ENCODE data around the gene ALS2.

ALS2 gene

DNA sequence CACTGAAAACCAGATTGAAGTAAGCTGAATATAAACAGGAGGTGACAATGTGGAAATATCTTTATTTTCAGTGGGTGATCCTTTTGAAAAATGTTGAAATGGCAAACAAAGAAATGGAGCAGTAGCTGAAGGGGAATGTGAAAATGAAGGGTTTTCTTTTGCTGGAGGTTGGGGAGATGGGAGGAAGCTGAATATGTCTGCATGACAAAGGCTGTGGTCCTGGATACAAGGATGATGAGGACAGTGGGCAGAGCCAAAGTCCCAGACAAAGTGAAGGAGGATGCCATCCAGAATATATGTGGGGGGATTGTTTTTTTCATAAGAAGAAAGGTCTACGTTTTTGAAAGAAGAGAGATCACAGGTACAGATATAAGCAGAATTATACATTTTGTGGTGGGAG, 6.7 kb downstream of the ALS2 start:
- DNase-seq (ENCODE audit: low read depth in 1 of 2, low spot score in 1 of 2): no peak
- Histone ChIP-seq H3K4me3 (replicated peaks; ENCODE audit: insufficient read depth, low read length) (no peak overlapping the region), H3K27me3 (ENCODE audit: insufficient read depth, poor library complexity, severe bottlenecking) (no peaks in the 10 kb centered on the region), H3K27ac (replicated peaks) (no peak overlapping the region)
- no peak for TF ChIP-seq POLR2AphosphoS5 (IDR thresholded peaks at IDR 0.05; ENCODE audit: low read depth)
- no peak for TF ChIP-seq GABPA (IDR thresholded peaks at IDR 0.05; ENCODE audit: low read depth)
- TF ChIP-seq, protein P1, sequence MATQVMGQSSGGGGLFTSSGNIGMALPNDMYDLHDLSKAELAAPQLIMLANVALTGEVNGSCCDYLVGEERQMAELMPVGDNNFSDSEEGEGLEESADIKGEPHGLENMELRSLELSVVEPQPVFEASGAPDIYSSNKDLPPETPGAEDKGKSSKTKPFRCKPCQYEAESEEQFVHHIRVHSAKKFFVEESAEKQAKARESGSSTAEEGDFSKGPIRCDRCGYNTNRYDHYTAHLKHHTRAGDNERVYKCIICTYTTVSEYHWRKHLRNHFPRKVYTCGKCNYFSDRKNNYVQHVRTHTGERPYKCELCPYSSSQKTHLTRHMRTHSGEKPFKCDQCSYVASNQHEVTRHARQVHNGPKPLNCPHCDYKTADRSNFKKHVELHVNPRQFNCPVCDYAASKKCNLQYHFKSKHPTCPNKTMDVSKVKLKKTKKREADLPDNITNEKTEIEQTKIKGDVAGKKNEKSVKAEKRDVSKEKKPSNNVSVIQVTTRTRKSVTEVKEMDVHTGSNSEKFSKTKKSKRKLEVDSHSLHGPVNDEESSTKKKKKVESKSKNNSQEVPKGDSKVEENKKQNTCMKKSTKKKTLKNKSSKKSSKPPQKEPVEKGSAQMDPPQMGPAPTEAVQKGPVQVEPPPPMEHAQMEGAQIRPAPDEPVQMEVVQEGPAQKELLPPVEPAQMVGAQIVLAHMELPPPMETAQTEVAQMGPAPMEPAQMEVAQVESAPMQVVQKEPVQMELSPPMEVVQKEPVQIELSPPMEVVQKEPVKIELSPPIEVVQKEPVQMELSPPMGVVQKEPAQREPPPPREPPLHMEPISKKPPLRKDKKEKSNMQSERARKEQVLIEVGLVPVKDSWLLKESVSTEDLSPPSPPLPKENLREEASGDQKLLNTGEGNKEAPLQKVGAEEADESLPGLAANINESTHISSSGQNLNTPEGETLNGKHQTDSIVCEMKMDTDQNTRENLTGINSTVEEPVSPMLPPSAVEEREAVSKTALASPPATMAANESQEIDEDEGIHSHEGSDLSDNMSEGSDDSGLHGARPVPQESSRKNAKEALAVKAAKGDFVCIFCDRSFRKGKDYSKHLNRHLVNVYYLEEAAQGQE (IDR thresholded peaks at IDR 0.05; ENCODE audit: insufficient replicate concordance, low read depth): no peak
- no peak for TF ChIP-seq CTCF (IDR thresholded peaks at IDR 0.05; ENCODE audit: insufficient read depth, low read length)
- TF ChIP-seq SPI1 (IDR thresholded peaks at IDR 0.05; ENCODE audit: borderline replicate concordance, low read depth): no peak

DNA sequence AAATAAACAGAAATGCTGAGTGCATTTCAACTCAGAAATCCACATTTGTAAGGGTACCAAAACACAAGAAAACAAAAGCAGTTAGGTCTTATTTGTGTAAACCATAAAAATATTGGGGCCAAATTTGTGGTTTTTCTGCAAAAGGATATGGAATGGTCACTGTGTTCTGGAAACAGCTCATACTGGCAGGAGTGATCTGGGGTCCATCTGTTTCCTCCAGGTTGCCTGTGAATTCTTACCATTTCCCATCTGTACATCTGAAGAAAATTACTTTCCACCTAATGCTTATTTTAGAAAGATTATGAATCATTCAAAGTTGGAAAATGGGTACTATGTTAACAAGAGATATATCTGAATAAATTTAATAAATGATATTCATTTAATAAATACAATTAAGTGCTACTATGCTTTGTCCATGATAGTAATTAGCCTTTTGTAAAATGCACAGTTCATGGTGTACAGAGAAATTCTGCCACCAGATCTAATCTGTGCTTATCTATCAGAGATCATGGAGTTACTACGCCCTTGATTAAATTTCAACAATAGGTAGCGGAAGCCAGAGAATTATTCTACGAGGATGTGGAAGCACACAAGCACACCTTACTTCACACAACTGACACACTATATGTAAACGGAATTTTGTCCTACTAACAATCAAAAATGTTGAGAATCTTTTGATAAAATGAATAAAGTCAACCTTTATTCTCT, 10.9 kb downstream of the ALS2 start:
- no peak for TF ChIP-seq POLR2AphosphoS5 (IDR thresholded peaks at IDR 0.05; ENCODE audit: low read depth)
- no peak for TF ChIP-seq CTCF (IDR thresholded peaks at IDR 0.05; ENCODE audit: insufficient read depth, low read length)
- TF ChIP-seq SPI1 (IDR thresholded peaks at IDR 0.05; ENCODE audit: borderline replicate concordance, low read depth): no peak
- TF ChIP-seq, protein P1 (IDR thresholded peaks at IDR 0.05; ENCODE audit: insufficient replicate concordance, low read depth): no peak
- TF ChIP-seq GABPA (IDR thresholded peaks at IDR 0.05; ENCODE audit: low read depth): no peak
- DNase-seq (ENCODE audit: low read depth in 1 of 2, low spot score in 1 of 2): no peak
- no peak overlapping the region for H3K4me3 ChIP-seq (replicated peaks; ENCODE audit: insufficient read depth, low read length)
- H3K27ac ChIP-seq (replicated peaks): no peak overlapping the region
- no peaks in the 10 kb centered on the region for H3K27me3 ChIP-seq (ENCODE audit: insufficient read depth, poor library complexity, severe bottlenecking)

GRCh38 chr2:201768918-201769317, 11.8 kb downstream of the ALS2 start:
- Histone ChIP-seq H3K27ac (replicated peaks) (no peak overlapping the region), H3K27me3 (ENCODE audit: insufficient read depth, poor library complexity, severe bottlenecking) (no peaks in the 10 kb centered on the region), H3K4me3 (replicated peaks; ENCODE audit: insufficient read depth, low read length) (no peak overlapping the region)
- TF ChIP-seq CTCF (IDR thresholded peaks at IDR 0.05; ENCODE audit: insufficient read depth, low read length) (no peak), POLR2AphosphoS5 (IDR thresholded peaks at IDR 0.05; ENCODE audit: low read depth) (no peak), GABPA (IDR thresholded peaks at IDR 0.05; ENCODE audit: low read depth) (no peak), SPI1 (IDR thresholded peaks at IDR 0.05; ENCODE audit: borderline replicate concordance, low read depth) (no peak)
- TF ChIP-seq, protein P1 (IDR thresholded peaks at IDR 0.05; ENCODE audit: insufficient replicate concordance, low read depth): no peak
- DNase-seq (ENCODE audit: low read depth in 1 of 2, low spot score in 1 of 2): no peak
